ENCODE measurements around the gene PPP1R37.

- TF ChIP-seq CTCF (IDR thresholded peaks at IDR 0.05) (no peak), POLR2AphosphoS5 (IDR thresholded peaks at IDR 0.05; ENCODE audit: insufficient read depth in 1 of 2, low read depth in 1 of 2) (no peak)
These were observed 15.9 kb upstream of the PPP1R37 start for GRCh38 chr19:45076851-45077730.
